ENCODE measurements around the gene SBNO2.
"Not testable (repeated sequence)": the region's sequence is repeated elsewhere in the genome, so short reads cannot be mapped to it uniquely, and the experiment has no call there.

Gene SBNO2

DNA sequence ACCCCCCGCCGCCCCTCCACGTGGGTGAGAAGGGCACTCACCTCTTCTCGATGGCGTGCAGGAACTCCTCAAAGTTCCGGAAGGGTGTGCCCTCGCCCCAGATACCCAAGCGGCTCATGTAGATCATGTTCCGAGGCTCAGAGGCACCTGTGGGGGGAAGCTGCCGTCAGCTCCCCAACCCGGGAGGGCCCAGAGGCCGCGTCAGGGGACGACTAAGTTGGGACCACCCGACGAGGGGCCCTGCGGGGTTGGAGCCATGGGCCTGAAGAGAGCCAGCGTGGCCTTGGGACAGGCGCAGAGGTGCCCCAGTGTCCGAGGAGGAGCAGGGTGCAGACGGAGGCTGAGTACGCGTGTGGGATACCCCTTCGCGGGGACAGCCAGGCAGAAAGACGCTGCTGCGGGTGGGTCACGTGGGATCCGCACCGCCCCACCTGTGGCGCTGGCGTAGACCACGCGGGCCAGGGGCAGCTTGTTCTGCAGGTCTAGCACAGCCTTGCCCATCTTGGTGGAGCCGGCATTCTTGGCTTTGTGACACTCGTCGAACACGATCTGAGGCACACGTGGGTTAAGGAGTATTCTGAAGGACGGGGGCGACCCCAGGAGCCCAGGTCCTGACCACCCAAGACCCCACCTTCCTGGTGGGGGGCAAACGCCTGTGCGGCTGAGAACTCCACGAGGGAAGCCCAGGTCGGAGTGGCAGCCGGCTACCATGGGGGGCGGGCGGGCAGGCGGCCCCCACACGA lies 54.4 kb downstream of the SBNO2 start:
- Histone ChIP-seq H3K27me3 (ENCODE audit: control insufficient read depth, insufficient read depth, low read length) (no peaks in the 10 kb centered on the region), H3K9me3 (ENCODE audit: control insufficient read depth, insufficient read depth, low read depth, low read length) (no peaks in the 10 kb centered on the region), H3K27ac (ENCODE audit: low read depth, low read length) (no peak overlapping the region), H3K36me3 (ENCODE audit: control insufficient read depth, insufficient read depth, low read length) (peaks cover 76% of the 10 kb centered on the region), H3K9ac (ENCODE audit: low read length) (no peak overlapping the region), H3K4me3 (ENCODE audit: low read depth, low read length) (no peak overlapping the region), H3K4me1 (ENCODE audit: control insufficient read depth, insufficient read depth, low read length) (peaks cover 12% of the 10 kb centered on the region; the same call in 1 of the 2 replicates)

DNA sequence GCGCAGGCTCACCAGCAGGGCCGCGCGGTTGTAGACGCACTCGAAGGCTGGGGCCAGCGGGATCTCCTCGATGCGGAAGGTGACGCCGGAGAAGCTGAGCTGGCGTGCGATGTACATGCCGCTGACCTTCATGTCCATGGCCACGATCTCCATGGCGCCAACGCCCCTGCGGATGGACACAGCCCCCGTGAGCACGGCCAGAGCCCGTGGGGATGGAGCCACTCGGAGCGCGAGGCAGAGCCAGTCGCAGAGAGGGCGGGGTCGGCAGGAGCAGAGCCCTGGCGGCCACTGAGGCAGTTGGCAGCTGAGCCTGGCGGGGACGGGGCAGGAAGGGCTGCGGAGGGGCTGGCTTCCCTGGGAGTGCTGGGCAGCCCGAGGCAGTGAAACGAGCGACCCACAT lies 55.1 kb downstream of the SBNO2 start:
- no peak overlapping the region for H3K27ac ChIP-seq (ENCODE audit: low read depth, low read length)
- peaks cover 14% of the 10 kb centered on the region; the same call in 1 of the 2 replicates for H3K4me1 ChIP-seq (ENCODE audit: control insufficient read depth, insufficient read depth, low read length)
- peaks cover 77% of the 10 kb centered on the region for H3K36me3 ChIP-seq (ENCODE audit: control insufficient read depth, insufficient read depth, low read length)
- H3K9me3 ChIP-seq (ENCODE audit: control insufficient read depth, insufficient read depth, low read depth, low read length): no peaks in the 10 kb centered on the region
- no peaks in the 10 kb centered on the region for H3K27me3 ChIP-seq (ENCODE audit: control insufficient read depth, insufficient read depth, low read length)
- H3K4me3 ChIP-seq (ENCODE audit: low read depth, low read length): no peak overlapping the region
- no peak overlapping the region for H3K9ac ChIP-seq (ENCODE audit: low read length)

DNA sequence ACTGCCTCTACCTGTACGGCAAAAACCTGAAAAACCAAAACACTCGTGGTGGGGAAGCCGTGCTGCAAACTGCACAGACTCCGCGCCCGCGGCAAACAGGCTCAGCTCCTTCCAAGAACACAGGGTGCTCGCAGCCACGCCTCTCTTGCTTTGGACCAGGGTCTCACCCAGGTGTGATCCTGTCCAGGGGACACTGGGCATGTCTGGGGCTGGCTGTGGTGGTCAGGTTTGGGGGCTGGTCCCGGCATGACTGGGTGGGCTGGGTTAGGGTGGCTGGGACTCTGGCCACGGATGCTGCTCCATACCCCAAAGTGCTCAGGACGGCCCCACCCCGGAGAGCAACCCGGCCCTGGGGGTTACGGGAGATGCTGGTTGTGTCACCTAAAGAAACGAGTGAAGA lies 56.4 kb downstream of the SBNO2 start:
- no peak overlapping the region for H3K9ac ChIP-seq (ENCODE audit: low read length)
- H3K36me3 ChIP-seq (ENCODE audit: control insufficient read depth, insufficient read depth, low read length): peaks cover 72% of the 10 kb centered on the region
- no peak overlapping the region for H3K4me3 ChIP-seq (ENCODE audit: low read depth, low read length)
- no peaks in the 10 kb centered on the region for H3K9me3 ChIP-seq (ENCODE audit: control insufficient read depth, insufficient read depth, low read depth, low read length)
- H3K27ac ChIP-seq (ENCODE audit: low read depth, low read length): no peak overlapping the region
- no peaks in the 10 kb centered on the region for H3K27me3 ChIP-seq (ENCODE audit: control insufficient read depth, insufficient read depth, low read length)
- H3K4me1 ChIP-seq (ENCODE audit: control insufficient read depth, insufficient read depth, low read length): peaks cover 20% of the 10 kb centered on the region

DNA sequence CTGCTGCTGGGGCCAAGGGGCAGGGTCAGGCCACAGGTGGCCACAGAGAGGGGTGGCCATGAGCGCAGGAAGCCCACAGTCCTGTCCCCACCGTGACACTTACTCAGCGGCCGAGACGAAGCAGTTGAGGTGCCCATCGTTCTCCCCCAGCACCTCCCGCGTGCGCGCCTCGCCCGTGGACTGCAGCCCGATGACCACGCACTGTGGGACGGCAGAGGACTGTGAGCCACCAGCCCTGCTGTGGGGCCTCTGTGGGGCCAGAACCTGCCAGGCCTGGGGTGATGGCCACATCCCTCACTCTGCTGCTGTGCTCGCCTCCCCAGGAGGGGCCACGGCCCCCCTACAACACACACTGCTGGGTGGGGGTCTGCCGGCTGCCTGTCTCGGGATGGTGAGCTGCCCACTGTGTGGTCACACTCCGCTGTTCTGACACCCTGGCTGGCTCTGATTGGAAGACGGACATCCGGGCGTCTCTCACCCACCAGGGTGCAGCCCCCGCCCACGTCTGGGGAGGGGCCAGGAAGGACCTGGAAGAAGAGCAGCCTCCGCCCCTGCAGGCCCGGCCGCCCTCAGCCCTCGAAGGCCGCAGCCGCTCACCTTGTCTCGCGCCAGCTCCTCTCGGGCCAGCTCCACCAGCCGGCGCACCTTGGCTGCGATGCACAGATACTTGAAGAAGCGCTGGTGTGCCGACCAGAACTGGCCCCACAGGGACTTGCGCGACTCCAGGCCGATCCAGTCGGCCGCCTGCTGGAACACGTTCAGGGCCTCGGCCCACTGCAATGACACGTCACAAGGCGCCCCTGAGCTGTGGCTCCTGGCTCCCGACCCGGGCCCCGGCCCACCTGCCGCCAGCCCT lies 57.1 kb downstream of the SBNO2 start:
- Histone ChIP-seq H3K36me3 (ENCODE audit: control insufficient read depth, insufficient read depth, low read length) (peaks cover 68% of the 10 kb centered on the region), H3K27me3 (ENCODE audit: control insufficient read depth, insufficient read depth, low read length) (no peaks in the 10 kb centered on the region), H3K4me3 (ENCODE audit: low read depth, low read length) (no peak overlapping the region), H3K9ac (ENCODE audit: low read length) (no peak overlapping the region), H3K9me3 (ENCODE audit: control insufficient read depth, insufficient read depth, low read depth, low read length) (no peaks in the 10 kb centered on the region), H3K27ac (ENCODE audit: low read depth, low read length) (no peak overlapping the region; the same call in 1 of the 2 replicates), H3K4me1 (ENCODE audit: control insufficient read depth, insufficient read depth, low read length) (peaks cover 24% of the 10 kb centered on the region)

DNA sequence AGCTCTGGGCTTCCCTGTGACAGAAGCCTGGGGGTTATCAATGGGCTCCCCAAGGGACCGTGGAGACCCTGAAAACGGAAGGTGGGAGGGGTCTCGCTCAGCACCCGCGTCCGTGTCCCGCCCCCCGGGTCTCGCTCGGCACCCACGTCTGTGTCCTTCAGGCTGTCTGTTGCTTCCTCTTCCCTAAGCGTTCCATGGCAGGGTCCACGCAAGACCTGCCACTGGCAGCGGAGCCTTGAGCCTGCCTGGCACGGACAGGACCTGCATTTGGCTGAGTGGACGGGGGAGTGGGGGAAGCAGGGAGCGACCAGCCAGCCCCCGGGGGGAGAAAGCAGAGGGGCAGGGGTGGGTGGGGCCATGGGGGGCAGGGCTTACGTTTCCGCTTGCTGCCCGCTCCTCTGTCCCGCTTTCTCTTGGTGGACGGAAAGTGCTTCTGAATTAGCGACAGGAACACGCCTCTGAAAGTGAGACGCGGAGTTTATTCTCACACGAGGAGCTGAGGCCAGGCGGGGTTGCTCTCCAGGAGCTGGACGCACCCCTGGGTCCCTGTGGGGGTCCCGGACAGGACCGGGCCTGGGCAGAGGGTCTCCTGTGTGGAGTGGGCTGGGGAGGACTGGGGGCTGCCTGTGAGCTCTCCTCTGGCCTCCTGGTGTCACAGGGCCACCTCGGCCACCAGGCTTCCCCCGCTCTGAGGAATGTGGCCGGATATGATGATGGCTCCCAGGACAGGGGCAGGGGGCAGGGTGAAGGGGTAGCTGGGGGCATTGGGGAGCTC lies 58.2 kb downstream of the SBNO2 start:
- Histone ChIP-seq H3K36me3 (ENCODE audit: control insufficient read depth, insufficient read depth, low read length) (peaks cover 59% of the 10 kb centered on the region), H3K4me1 (ENCODE audit: control insufficient read depth, insufficient read depth, low read length) (peaks cover 24% of the 10 kb centered on the region), H3K27me3 (ENCODE audit: control insufficient read depth, insufficient read depth, low read length) (no peaks in the 10 kb centered on the region), H3K9me3 (ENCODE audit: control insufficient read depth, insufficient read depth, low read depth, low read length) (no peaks in the 10 kb centered on the region), H3K4me3 (ENCODE audit: low read depth, low read length) (no peak overlapping the region), H3K27ac (ENCODE audit: low read depth, low read length) (no peak overlapping the region), H3K9ac (ENCODE audit: low read length) (no peak overlapping the region)

DNA sequence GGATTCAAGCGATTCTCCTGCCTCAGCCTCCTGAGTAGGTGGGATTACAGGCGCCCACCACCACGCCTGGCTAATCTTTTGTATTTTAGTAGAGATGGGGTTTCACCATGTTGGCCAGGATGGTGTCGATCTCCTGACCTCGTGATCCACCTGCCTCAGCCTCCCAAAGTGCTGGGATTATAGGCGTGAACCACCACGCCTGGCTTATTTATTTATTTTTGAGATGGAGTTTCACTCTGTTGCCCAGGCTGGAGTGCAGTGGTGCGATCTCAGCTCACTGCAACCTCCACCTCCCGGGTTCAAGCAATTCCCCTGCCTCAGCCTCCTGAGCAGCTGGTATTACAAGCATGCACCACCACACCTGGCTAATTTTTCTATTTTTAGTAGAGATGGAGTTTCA lies 59.3 kb downstream of the SBNO2 start:
- not testable (repeated sequence) for H3K9me3 ChIP-seq (ENCODE audit: control insufficient read depth, insufficient read depth, low read depth, low read length); H3K27me3 ChIP-seq (ENCODE audit: control insufficient read depth, insufficient read depth, low read length); H3K4me3 ChIP-seq (ENCODE audit: low read depth, low read length); H3K9ac ChIP-seq (ENCODE audit: low read length); H3K27ac ChIP-seq (ENCODE audit: low read depth, low read length)
- Histone ChIP-seq H3K4me1 (ENCODE audit: control insufficient read depth, insufficient read depth, low read length) (peaks cover 24% of the 10 kb centered on the region), H3K36me3 (ENCODE audit: control insufficient read depth, insufficient read depth, low read length) (peaks cover 59% of the 10 kb centered on the region)

DNA sequence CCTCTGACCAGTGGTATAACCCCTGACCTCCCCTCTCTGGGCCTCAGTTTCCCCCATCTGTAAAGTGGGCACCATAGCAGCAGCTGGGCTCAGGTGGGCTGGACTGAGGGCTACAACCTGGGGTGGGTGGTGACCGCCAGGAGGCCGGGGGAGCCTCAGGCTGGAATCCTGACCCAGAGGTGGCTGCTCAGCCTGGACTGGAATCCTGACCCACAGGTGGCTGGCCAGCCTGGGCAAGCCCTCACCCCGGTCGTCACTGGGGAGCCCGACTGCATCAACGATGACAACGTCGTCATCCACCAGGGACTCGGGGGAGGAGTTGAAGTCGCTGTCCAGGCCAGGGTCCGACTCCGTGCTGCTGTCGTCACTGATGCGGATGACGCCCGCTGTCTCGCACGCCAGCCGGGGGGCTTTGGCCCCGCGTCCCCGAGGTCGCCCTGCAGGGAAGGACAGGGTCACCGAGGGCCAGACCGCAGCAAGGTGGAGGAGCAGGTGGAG lies 60.0 kb downstream of the SBNO2 start:
- Histone ChIP-seq H3K27me3 (ENCODE audit: control insufficient read depth, insufficient read depth, low read length) (no peaks in the 10 kb centered on the region), H3K27ac (ENCODE audit: low read depth, low read length) (no peak overlapping the region), H3K9me3 (ENCODE audit: control insufficient read depth, insufficient read depth, low read depth, low read length) (no peaks in the 10 kb centered on the region), H3K36me3 (ENCODE audit: control insufficient read depth, insufficient read depth, low read length) (peaks cover 56% of the 10 kb centered on the region), H3K9ac (ENCODE audit: low read length) (no peak overlapping the region), H3K4me3 (ENCODE audit: low read depth, low read length) (no peak overlapping the region), H3K4me1 (ENCODE audit: control insufficient read depth, insufficient read depth, low read length) (peaks cover 24% of the 10 kb centered on the region)

DNA sequence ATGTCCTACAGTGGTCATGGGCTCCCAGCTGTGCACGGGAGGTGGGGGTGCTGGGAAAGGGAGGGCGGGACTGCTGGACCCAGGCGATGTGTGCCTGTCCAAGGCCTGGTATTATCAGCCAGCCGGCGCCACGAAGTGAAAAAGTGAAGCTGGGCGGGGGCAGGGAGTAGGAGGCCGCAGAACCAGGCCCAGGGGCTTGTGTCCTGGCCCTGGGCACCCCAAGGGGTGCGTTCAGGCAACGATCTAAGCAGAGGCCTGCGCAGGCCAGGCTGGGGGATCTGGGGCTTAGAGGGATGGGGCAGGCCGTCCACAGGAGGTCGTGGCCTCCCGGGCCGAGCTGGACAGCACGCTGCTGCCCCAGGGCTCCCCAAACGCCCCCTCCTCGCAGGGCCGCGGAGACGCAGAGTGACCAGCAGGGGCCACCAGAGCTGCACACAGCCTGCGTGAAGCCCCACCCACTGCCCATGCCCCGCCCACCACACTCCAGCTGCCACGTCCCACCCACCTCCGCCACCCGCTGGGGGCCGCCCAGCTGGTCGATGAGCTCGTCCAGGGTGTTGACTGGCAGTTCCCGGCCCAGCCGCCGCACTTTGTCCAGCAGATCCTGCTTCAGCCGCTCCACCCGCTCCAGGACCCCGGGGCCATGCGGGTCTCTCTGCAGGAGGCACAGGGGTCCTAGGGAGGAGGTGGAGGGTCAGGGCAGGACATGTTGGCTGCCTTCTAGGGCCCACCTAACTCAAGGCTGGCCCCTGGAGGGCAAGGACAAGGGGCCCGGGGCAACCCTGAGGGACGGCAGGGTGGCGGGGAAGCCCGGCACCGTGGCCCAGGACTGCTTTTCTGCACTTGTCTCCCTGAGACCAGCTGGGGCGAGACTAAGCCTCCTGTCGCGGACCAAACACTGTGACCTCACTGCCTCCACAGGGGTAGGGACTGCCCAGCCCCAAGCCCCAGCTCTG lies 60.8 kb downstream of the SBNO2 start:
- Histone ChIP-seq H3K4me3 (ENCODE audit: low read depth, low read length) (no peak overlapping the region), H3K9ac (ENCODE audit: low read length) (no peak overlapping the region), H3K36me3 (ENCODE audit: control insufficient read depth, insufficient read depth, low read length) (peaks cover 54% of the 10 kb centered on the region), H3K27me3 (ENCODE audit: control insufficient read depth, insufficient read depth, low read length) (no peaks in the 10 kb centered on the region), H3K4me1 (ENCODE audit: control insufficient read depth, insufficient read depth, low read length) (peaks cover 24% of the 10 kb centered on the region), H3K9me3 (ENCODE audit: control insufficient read depth, insufficient read depth, low read depth, low read length) (no peaks in the 10 kb centered on the region), H3K27ac (ENCODE audit: low read depth, low read length) (peak overlapping the region; percentile 35; the same call in 1 of the 2 replicates)

DNA sequence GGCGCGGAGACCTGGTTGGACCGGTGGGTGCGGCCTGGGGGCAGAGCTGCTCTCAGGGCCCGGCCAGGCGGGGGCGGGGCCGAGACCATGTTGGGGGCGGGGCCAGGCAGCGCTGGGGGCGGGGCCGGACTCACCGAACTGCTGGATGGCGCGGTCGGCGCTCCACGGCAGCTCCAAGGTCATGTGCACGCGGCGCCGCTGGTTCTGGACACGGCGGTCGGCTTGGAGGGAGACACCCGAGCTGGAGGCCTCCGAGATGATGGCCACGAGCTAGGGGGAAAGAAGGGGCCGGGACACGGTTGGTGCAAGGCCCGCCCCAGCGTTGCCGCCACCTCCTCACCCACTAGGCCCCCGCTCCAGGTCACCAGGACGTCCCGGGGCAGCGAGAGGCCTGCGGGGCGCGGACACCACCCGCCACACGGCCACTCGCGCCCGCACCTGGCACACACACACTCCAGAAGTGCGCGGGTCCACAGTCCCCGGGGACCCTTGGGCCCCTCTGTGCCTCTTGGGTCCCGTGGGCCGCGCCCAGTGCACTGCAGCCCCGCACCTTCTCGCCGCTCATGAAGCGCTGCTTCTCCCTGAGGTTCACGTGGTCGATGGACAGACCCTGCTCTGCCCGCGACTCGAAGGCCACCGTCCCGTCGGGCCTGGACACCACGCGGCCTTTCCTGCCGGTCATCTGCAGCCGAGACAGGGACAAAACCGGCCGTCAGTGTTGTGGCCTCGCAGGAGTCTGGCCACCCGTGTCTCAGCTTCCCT lies 61.6 kb downstream of the SBNO2 start:
- Histone ChIP-seq H3K27ac (ENCODE audit: low read depth, low read length) (no peak overlapping the region), H3K36me3 (ENCODE audit: control insufficient read depth, insufficient read depth, low read length) (peaks cover 48% of the 10 kb centered on the region), H3K27me3 (ENCODE audit: control insufficient read depth, insufficient read depth, low read length) (no peaks in the 10 kb centered on the region), H3K4me1 (ENCODE audit: control insufficient read depth, insufficient read depth, low read length) (peaks cover 23% of the 10 kb centered on the region), H3K9me3 (ENCODE audit: control insufficient read depth, insufficient read depth, low read depth, low read length) (no peaks in the 10 kb centered on the region), H3K9ac (ENCODE audit: low read length) (peak overlapping the region; percentile 3), H3K4me3 (ENCODE audit: low read depth, low read length) (no peak overlapping the region)

Data from HUES6 (cell line).